Measurements from ENCODE around the gene DSC1.

Gene DSC1

DNA sequence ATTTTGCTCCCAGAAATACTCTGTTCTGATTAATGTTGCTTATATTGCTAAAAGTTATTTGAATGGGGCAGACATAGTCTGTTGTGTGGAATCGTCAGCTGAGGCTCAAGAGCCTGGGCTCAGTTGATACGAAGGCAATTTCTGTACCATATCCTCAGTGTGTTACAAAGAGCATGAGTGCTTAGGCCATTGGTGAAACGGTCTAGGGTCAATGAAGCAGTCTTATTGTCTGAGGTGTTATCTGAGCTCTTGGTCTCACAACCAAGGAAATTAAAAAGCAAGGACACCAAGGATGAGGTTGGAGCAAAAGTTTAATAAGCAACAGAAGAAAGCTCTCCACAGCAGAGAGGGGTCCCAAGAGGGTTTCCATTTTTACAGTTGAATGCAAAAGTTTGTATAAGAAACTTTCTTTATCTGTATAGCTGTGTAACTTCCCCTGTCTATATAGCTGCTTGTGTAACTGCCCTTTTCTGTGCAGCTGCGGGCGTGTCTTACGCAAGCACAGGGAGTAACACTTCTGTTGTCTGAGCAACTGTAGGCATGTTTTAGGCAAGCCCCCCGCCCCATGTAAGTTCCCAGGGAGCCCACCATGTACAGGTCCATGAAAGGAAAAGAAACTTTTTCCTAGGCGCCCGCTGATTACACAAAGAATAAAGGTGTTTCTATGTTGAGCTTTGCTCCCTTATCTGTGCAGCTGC is 40.6 kb upstream of the DSC1 start:
- TF ChIP-seq CTCF (IDR thresholded peaks at IDR 0.05; ENCODE audit: poor library complexity, severe bottlenecking) = no peak
- H3K4me3 ChIP-seq (ENCODE audit: severe bottlenecking) = no peak overlapping the region
- no peak for DNase-seq (ENCODE audit: low spot score)
- H3K4me1 ChIP-seq (ENCODE audit: insufficient read depth, poor library complexity, severe bottlenecking) = peaks cover 20% of the 10 kb centered on the region
- no peaks in the 10 kb centered on the region for H3K27me3 ChIP-seq (ENCODE audit: insufficient read depth, poor library complexity, severe bottlenecking)
- H3K9me3 ChIP-seq (ENCODE audit: severe bottlenecking) = no peaks in the 10 kb centered on the region
- no peaks in the 10 kb centered on the region for H3K36me3 ChIP-seq (ENCODE audit: low read depth)
- no peak for ATAC-seq (ENCODE audit: low read depth)
- no peak overlapping the region for H3K27ac ChIP-seq (ENCODE audit: poor library complexity, severe bottlenecking)

DNA sequence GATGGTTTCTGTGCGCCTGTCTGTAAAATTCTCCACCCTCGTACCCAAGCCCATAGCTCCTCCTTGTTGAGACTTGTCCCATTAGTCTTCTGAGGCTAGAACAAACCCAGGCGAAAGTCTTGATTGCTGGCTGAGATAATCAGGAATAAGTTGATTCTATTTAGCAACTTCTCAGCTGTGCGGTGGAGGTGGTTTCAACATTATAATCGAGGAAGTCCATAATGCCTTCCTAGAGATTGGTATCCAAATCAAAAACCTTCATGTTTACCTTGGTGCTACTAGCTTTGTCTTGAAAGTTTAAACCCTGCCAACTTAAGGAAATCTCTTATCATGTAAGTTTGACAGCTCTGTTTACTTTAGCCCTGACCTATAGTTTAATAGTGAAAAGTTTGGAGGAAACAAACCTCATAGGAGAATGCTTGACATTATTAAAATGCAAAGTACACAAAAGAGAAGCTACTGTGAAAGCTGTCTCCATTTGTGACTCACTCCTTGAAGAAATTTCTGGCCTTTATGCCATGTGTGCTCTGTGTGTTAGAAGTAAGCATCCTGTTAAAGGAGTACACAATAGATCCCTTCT is 36.6 kb upstream of the DSC1 start:
- TF ChIP-seq CTCF (IDR thresholded peaks at IDR 0.05; ENCODE audit: poor library complexity, severe bottlenecking) = no peak
- Histone ChIP-seq H3K9me3 (ENCODE audit: severe bottlenecking) (no peaks in the 10 kb centered on the region), H3K27ac (ENCODE audit: poor library complexity, severe bottlenecking) (peak overlapping the region; percentile 36), H3K36me3 (ENCODE audit: low read depth) (no peaks in the 10 kb centered on the region), H3K4me1 (ENCODE audit: insufficient read depth, poor library complexity, severe bottlenecking) (peaks cover 28% of the 10 kb centered on the region), H3K4me3 (ENCODE audit: severe bottlenecking) (no peak overlapping the region), H3K27me3 (ENCODE audit: insufficient read depth, poor library complexity, severe bottlenecking) (no peaks in the 10 kb centered on the region)
- ATAC-seq (ENCODE audit: low read depth) (peak; percentile 83), DNase-seq (ENCODE audit: low spot score) (no peak)

- no peaks in the 10 kb centered on the region for H3K36me3 ChIP-seq (ENCODE audit: low read depth)
- H3K9me3 ChIP-seq (ENCODE audit: severe bottlenecking) = no peaks in the 10 kb centered on the region
- peak; percentile 66 for ATAC-seq (ENCODE audit: low read depth)
- H3K4me3 ChIP-seq (ENCODE audit: severe bottlenecking) = no peak overlapping the region
- H3K4me1 ChIP-seq (ENCODE audit: insufficient read depth, poor library complexity, severe bottlenecking) = peaks cover 28% of the 10 kb centered on the region
- H3K27me3 ChIP-seq (ENCODE audit: insufficient read depth, poor library complexity, severe bottlenecking) = no peaks in the 10 kb centered on the region
- H3K27ac ChIP-seq (ENCODE audit: poor library complexity, severe bottlenecking) = no peak overlapping the region
- TF ChIP-seq CTCF (IDR thresholded peaks at IDR 0.05; ENCODE audit: poor library complexity, severe bottlenecking) = no peak
- DNase-seq (ENCODE audit: low spot score) = no peak
Measured at GRCh38 chr18:31197676-31198075, 35.0 kb upstream of the DSC1 start.

GRCh38 chr18:31195063-31195462 is 32.4 kb upstream of the DSC1 start:
- DNase-seq (ENCODE audit: low spot score) (no peak), ATAC-seq (ENCODE audit: low read depth) (no peak)
- Histone ChIP-seq H3K36me3 (ENCODE audit: low read depth) (no peaks in the 10 kb centered on the region), H3K27me3 (ENCODE audit: insufficient read depth, poor library complexity, severe bottlenecking) (no peaks in the 10 kb centered on the region), H3K4me3 (ENCODE audit: severe bottlenecking) (no peak overlapping the region), H3K9me3 (ENCODE audit: severe bottlenecking) (no peaks in the 10 kb centered on the region), H3K27ac (ENCODE audit: poor library complexity, severe bottlenecking) (no peak overlapping the region), H3K4me1 (ENCODE audit: insufficient read depth, poor library complexity, severe bottlenecking) (peaks cover 34% of the 10 kb centered on the region)
- TF ChIP-seq CTCF (IDR thresholded peaks at IDR 0.05; ENCODE audit: poor library complexity, severe bottlenecking) = no peak

Data from RWPE2 (cell line).